Measurements from ENCODE around the gene BID.

The BID gene

DNA sequence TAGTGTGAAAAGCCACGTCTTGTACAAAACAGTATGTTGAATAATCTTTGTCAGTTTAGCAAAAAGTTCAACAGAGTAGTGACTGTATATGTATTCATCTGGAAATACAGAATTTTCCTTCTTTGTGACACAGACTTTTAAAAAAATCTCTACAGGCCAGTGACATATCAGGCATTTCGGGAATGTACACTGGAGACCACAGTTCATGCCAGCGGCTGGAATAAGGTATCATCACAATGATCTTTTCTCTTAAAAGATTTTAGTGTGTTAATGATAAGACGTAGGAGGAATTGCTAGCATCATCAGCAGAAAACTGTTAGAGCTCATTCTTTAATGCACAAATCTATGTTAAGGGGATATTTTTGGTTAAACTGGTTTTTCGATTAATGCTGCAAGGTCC lies 78.3 kb downstream of the BID start:
- TF ChIP-seq, protein P1, sequence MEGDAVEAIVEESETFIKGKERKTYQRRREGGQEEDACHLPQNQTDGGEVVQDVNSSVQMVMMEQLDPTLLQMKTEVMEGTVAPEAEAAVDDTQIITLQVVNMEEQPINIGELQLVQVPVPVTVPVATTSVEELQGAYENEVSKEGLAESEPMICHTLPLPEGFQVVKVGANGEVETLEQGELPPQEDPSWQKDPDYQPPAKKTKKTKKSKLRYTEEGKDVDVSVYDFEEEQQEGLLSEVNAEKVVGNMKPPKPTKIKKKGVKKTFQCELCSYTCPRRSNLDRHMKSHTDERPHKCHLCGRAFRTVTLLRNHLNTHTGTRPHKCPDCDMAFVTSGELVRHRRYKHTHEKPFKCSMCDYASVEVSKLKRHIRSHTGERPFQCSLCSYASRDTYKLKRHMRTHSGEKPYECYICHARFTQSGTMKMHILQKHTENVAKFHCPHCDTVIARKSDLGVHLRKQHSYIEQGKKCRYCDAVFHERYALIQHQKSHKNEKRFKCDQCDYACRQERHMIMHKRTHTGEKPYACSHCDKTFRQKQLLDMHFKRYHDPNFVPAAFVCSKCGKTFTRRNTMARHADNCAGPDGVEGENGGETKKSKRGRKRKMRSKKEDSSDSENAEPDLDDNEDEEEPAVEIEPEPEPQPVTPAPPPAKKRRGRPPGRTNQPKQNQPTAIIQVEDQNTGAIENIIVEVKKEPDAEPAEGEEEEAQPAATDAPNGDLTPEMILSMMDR (IDR thresholded peaks at IDR 0.05; ENCODE audit: low read depth, low read length): no peak
- in situ Hi-C loops (cut with HindIII; ENCODE audit: low sequenced_read_pairs): no loop called here
- DNase-seq (ENCODE audit: low read depth, low spot score): no peak
- H3K4me3 ChIP-seq (ENCODE audit: low read depth, low read length): no peak overlapping the region

GRCh38 chr22:17694752-17695151 lies 79.5 kb downstream of the BID start:
- TF ChIP-seq, protein P1 (IDR thresholded peaks at IDR 0.05; ENCODE audit: low read depth, low read length): no peak
- in situ Hi-C loops (cut with HindIII; ENCODE audit: low sequenced_read_pairs): no loop called here
- H3K4me3 ChIP-seq (ENCODE audit: low read depth, low read length): no peak overlapping the region
- no peak for DNase-seq (ENCODE audit: low read depth, low spot score)

GRCh38 chr22:17694193-17694592 lies 80.1 kb downstream of the BID start:
- DNase-seq (ENCODE audit: low read depth, low spot score): no peak
- TF ChIP-seq, protein P1 (IDR thresholded peaks at IDR 0.05; ENCODE audit: low read depth, low read length): no peak
- no peak overlapping the region for H3K4me3 ChIP-seq (ENCODE audit: low read depth, low read length)
- in situ Hi-C loops (cut with HindIII; ENCODE audit: low sequenced_read_pairs): no loop called here

DNA sequence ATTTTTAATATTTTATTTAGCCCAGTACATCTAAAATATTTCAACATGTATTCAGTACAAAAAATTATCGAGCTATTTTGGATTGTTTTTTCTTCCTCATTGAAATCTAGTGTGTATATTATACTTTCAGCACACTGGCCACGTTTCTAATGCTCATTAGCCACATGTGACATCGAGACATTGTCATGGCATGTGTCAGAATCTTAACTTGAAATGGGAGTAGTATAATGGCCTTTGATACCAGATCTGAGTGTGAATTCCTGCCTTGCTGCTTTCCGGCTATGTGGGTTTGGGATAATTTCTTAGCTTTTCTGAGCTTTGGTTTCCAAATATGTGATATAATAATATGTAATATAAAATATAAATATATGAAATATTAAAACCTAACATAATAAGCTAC lies 81.4 kb downstream of the BID start:
- DNase-seq (ENCODE audit: low read depth, low spot score): no peak
- in situ Hi-C loops (cut with HindIII; ENCODE audit: low sequenced_read_pairs): no loop called here
- TF ChIP-seq, protein P1 (IDR thresholded peaks at IDR 0.05; ENCODE audit: low read depth, low read length): no peak
- no peak overlapping the region for H3K4me3 ChIP-seq (ENCODE audit: low read depth, low read length)

DNA sequence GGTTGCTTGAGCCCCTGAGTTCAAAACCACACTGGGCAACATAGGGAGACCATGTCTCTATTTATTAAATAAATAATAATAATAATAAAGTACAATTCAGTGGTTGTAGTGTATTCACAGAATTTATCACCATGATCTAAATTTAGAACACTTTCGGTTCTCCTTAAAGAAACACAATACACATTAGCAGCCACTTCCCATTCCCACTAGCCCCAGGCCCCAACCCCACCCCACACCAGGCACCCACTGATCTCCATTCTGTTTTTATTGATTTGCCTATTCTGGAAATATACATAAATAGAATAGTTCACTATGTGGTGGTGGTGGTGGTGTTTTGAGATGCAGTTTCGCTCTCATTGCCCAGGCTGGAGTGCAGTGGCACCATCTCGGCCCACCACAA lies 90.0 kb downstream of the BID start:
- in situ Hi-C loops (cut with HindIII; ENCODE audit: low sequenced_read_pairs): no loop called here
- no peak for DNase-seq (ENCODE audit: low read depth, low spot score)

More for the DNA sequence above, 90.0 kb downstream of the BID start:
- no peak overlapping the region for H3K4me3 ChIP-seq (ENCODE audit: low read depth, low read length)
- TF ChIP-seq, protein P1 (IDR thresholded peaks at IDR 0.05; ENCODE audit: low read depth, low read length): no peak
